ENCODE data around the gene ITGA3. TPM values are rescaled to one million over a fixed set of nuclear protein-coding genes. Genes with fewer than 3 reads are reported as not detected.
A peak's percentile ranks its signal among the peaks of the same experiment; 100 is the strongest.

ITGA3 gene
- total and polyA plus RNA-seq, 2 of the 13 experiments (the other 11 are each of a cell fraction or from before 2014, with no cell fraction given), result 0.48 to 0.69 TPM

DNA sequence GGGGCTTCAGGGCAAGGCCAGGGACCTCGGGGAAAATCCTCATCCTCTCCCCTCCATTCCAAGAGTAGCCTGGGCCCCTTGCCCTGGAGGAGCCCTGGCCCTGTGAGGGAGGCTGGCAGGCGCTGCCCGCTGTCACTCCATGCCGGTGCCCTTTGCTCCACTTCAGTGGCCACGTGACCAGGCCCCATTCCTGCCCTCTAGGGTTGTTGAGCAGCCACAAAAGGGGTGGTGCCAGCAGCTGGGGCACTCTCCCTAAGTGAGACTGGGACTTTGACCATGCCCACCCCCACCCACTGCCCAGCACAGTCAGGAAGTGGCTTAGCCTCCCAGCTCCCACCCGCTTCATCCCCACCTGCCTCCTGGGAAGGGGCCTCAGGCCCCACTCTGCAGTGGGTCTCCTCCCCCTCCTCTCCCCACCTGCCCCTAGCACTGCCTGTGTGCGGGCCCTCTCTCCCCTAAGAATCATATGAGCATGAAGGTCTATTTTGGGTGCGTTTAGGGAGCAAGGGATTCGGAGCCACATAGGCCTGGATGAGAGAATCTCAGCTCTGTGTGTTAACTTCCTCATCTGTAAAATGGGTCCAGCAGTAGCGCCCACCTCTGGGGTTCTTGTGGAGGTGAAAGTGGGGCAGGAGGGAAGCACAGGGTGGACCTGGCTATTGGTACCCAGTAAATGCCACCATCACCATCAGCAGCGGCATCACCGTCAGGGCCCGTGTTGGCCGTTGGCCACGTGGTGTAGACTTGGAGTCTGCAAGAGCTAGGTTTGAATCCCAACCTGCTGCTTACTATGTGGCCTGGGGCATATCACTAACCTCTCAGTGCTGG is 46.5 kb downstream of the ITGA3 start (continued):
- TF ChIP-seq, protein P1, sequence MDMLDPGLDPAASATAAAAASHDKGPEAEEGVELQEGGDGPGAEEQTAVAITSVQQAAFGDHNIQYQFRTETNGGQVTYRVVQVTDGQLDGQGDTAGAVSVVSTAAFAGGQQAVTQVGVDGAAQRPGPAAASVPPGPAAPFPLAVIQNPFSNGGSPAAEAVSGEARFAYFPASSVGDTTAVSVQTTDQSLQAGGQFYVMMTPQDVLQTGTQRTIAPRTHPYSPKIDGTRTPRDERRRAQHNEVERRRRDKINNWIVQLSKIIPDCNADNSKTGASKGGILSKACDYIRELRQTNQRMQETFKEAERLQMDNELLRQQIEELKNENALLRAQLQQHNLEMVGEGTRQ (IDR thresholded peaks at IDR 0.05; ENCODE audit: low read depth, low read length), result peak; percentile 87
- TF ChIP-seq, protein P1 (CRISPR knock-in tag; IDR thresholded peaks at IDR 0.05; ENCODE audit: borderline replicate concordance), result peak; percentile 92; the same call in 1 of the 2 replicates
- TF ChIP-seq CBFB (CRISPR knock-in tag; IDR thresholded peaks at IDR 0.05), result 0 out of 2 replicates have a peak, but pooled peaks have one; percentile 44
- TF ChIP-seq FOXO1 (CRISPR knock-in tag; IDR thresholded peaks at IDR 0.05), result peak; percentile 53; the same call in 1 of the 2 replicates
- TF ChIP-seq SP2 (CRISPR knock-in tag; IDR thresholded peaks at IDR 0.05), result no peak
- TF ChIP-seq, protein P2, sequence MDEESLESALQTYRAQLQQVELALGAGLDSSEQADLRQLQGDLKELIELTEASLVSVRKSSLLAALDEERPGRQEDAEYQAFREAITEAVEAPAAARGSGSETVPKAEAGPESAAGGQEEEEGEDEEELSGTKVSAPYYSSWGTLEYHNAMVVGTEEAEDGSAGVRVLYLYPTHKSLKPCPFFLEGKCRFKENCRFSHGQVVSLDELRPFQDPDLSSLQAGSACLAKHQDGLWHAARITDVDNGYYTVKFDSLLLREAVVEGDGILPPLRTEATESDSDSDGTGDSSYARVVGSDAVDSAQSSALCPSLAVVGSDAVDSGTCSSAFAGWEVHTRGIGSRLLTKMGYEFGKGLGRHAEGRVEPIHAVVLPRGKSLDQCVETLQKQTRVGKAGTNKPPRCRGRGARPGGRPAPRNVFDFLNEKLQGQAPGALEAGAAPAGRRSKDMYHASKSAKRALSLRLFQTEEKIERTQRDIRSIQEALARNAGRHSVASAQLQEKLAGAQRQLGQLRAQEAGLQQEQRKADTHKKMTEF (CRISPR knock-in tag; IDR thresholded peaks at IDR 0.05), result peak; percentile 67
- TF ChIP-seq, protein P3, sequence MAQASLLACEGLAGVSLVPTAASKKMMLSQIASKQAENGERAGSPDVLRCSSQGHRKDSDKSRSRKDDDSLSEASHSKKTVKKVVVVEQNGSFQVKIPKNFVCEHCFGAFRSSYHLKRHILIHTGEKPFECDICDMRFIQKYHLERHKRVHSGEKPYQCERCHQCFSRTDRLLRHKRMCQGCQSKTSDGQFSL (CRISPR knock-in tag; IDR thresholded peaks at IDR 0.05), result no peak
- TF ChIP-seq ZSCAN31 (CRISPR knock-in tag; IDR thresholded peaks at IDR 0.05; ENCODE audit: low read depth), result 0 out of 2 replicates have a peak, but pooled peaks have one; percentile 50
- TF ChIP-seq POLR2A (IDR thresholded peaks at IDR 0.05; ENCODE audit: insufficient read depth in 1 of 2, low read depth in 2 of 2, low read length in 2 of 2), result peak in 1 of 2 experiments; percentile 54; a peak in 1 of 4 replicates
- TF ChIP-seq SP4 (CRISPR knock-in tag; IDR thresholded peaks at IDR 0.05), result 0 out of 2 replicates have a peak, but pooled peaks have one; percentile 50
- TF ChIP-seq ZBTB7B (CRISPR knock-in tag; IDR thresholded peaks at IDR 0.05), result peak; percentile 61; the same call in 1 of the 2 replicates
- peak in 1 of 2 experiments; percentile 55; a peak in 2 of 4 replicates for TF ChIP-seq EP300 (IDR thresholded peaks at IDR 0.05; ENCODE audit: low read depth in 2 of 2, low read length in 2 of 2)
- TF ChIP-seq EP300 (CRISPR knock-in tag; IDR thresholded peaks at IDR 0.05; ENCODE audit: borderline replicate concordance), result peak; percentile 49; the same call in 1 of the 2 replicates
- 0 out of 2 replicates have a peak, but pooled peaks have one; percentile 72 for TF ChIP-seq CAMTA2 (CRISPR knock-in tag; IDR thresholded peaks at IDR 0.05; ENCODE audit: borderline replicate concordance)
- TF ChIP-seq, protein P4, sequence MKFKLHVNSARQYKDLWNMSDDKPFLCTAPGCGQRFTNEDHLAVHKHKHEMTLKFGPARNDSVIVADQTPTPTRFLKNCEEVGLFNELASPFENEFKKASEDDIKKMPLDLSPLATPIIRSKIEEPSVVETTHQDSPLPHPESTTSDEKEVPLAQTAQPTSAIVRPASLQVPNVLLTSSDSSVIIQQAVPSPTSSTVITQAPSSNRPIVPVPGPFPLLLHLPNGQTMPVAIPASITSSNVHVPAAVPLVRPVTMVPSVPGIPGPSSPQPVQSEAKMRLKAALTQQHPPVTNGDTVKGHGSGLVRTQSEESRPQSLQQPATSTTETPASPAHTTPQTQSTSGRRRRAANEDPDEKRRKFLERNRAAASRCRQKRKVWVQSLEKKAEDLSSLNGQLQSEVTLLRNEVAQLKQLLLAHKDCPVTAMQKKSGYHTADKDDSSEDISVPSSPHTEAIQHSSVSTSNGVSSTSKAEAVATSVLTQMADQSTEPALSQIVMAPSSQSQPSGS (CRISPR knock-in tag; IDR thresholded peaks at IDR 0.05), result peak; percentile 38; the same call in 1 of the 2 replicates
- TF ChIP-seq, protein P5, sequence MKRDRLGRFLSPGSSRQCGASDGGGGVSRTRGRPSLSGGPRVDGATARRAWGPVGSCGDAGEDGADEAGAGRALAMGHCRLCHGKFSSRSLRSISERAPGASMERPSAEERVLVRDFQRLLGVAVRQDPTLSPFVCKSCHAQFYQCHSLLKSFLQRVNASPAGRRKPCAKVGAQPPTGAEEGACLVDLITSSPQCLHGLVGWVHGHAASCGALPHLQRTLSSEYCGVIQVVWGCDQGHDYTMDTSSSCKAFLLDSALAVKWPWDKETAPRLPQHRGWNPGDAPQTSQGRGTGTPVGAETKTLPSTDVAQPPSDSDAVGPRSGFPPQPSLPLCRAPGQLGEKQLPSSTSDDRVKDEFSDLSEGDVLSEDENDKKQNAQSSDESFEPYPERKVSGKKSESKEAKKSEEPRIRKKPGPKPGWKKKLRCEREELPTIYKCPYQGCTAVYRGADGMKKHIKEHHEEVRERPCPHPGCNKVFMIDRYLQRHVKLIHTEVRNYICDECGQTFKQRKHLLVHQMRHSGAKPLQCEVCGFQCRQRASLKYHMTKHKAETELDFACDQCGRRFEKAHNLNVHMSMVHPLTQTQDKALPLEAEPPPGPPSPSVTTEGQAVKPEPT (CRISPR knock-in tag; IDR thresholded peaks at IDR 0.05; ENCODE audit: low read depth), result peak; percentile 49; the same call in 1 of the 2 replicates
- peak; percentile 88; the same call in 1 of the 2 replicates for TF ChIP-seq ZNF333 (CRISPR knock-in tag; IDR thresholded peaks at IDR 0.05; ENCODE audit: borderline replicate concordance)
- peak; percentile 98 for TF ChIP-seq RXRB (CRISPR knock-in tag; IDR thresholded peaks at IDR 0.05; ENCODE audit: borderline replicate concordance)
- peak; percentile 100 for TF ChIP-seq HNRNPL (IDR thresholded peaks at IDR 0.05; ENCODE audit: low read depth, low read length)
- 0 out of 2 replicates have a peak, but pooled peaks have one; percentile 48 for TF ChIP-seq SRY (CRISPR knock-in tag; IDR thresholded peaks at IDR 0.05)
- peak; percentile 16; the same call in 1 of the 2 replicates for TF ChIP-seq ZNF891 (CRISPR knock-in tag; IDR thresholded peaks at IDR 0.05)
